Neural cell (in vitro differentiated cells): ENCODE results near the gene NOLC1. TPM values are rescaled to one million over a fixed set of nuclear protein-coding genes. Genes with fewer than 3 reads are reported as not detected.

Source experiments
- H2AFZ ChIP-seq: fragments of 200-600, 300-800 bp; sonication (generic), shearing (Covaris generic); 2 replicates; pipeline ENCODE4 v1.6.0; 2014; ENCODE audit warnings: low read depth, mild to moderate bottlenecking, antibody characterized with exemption, low read length, moderate library complexity
- H3F3A ChIP-seq: fragments of 200-600 bp; shearing (Covaris generic); 2 replicates; pipeline ENCODE4 v1.6.1; 2016; ENCODE audit warnings: mild to moderate bottlenecking, moderate library complexity, mixed read lengths, antibody characterized with exemption, low read length; ENCODE audit not compliant: insufficient read depth, poor library complexity, severe bottlenecking
- H3K27ac ChIP-seq: fragments of 200-600, 300-800 bp; sonication (generic), shearing (Covaris generic); 2 replicates; pipeline ENCODE4 v1.5.1; 2014; ENCODE audit warnings: mild to moderate bottlenecking, low read length, moderate library complexity
- H3K27me3 ChIP-seq: fragments of 300-800, 200-600 bp; sonication (generic), shearing (Covaris generic); 2 replicates; pipeline ENCODE4 v1.6.0; 2014; ENCODE audit warnings: mild to moderate bottlenecking, low read depth, low read length, moderate library complexity; ENCODE audit not compliant: insufficient read depth
- H3K36me3 ChIP-seq: fragments of 300-800, 200-600 bp; sonication (generic), shearing (Covaris generic); 2 replicates; pipeline ENCODE4 v1.5.1; 2014; ENCODE audit warnings: mild to moderate bottlenecking, antibody characterized with exemption, low read length, moderate library complexity; ENCODE audit not compliant: insufficient read depth
- H3K4me2 ChIP-seq: fragments of 300-800, 200-600 bp; sonication (generic), shearing (Covaris generic); 2 replicates; pipeline ENCODE4 v1.6.0; 2014; ENCODE audit warnings: mild to moderate bottlenecking, low read length
- H3K4me3 ChIP-seq: fragments of 300-800, 200-600 bp; sonication (generic), shearing (Covaris generic); 2 replicates; pipeline ENCODE4 v1.5.1; 2014; ENCODE audit warnings: mild to moderate bottlenecking, low read length, moderate library complexity
- H3K79me2 ChIP-seq: fragments of 200-600 bp; shearing (Covaris generic); replicated peaks from 2 replicates; pipeline ENCODE4 v1.6.0; 2014; ENCODE audit warnings: mild to moderate bottlenecking, low read length, moderate library complexity; ENCODE audit not compliant: insufficient read depth
- H3K9ac ChIP-seq: fragments of 300-800, 200-600 bp; sonication (generic), shearing (Covaris generic); 2 replicates; pipeline ENCODE4 v1.6.1; 2016; ENCODE audit warnings: mild to moderate bottlenecking, low read length, mixed read lengths
- H3K9me2 ChIP-seq: fragments of 200-600 bp; shearing (Covaris generic); 2 replicates; pipeline ENCODE4 v1.6.1; 2016; ENCODE audit warnings: mild to moderate bottlenecking, low read length, mixed read lengths; ENCODE audit not compliant: insufficient read depth
- H3K9me3 ChIP-seq: fragments of 200-600, 300-800 bp; sonication (generic), shearing (Covaris generic); 2 replicates; pipeline ENCODE4 v1.6.1; 2016; ENCODE audit warnings: mild to moderate bottlenecking, mixed run types, low read length, moderate library complexity, mixed read lengths
- H4K20me1 ChIP-seq: fragments of 200-600 bp; shearing (Covaris generic); 2 replicates; pipeline ENCODE4 v1.6.1; 2016; ENCODE audit warnings: mild to moderate bottlenecking, mixed run types; ENCODE audit not compliant: insufficient read depth
- CTCF ChIP-seq: fragments of 450-650 bp; IDR thresholded peaks from 2 replicates; pipeline ENCODE4 v1.5.1; 2014; ENCODE audit warnings: antibody characterized with exemption, mild to moderate bottlenecking, moderate library complexity; ENCODE audit not compliant: poor library complexity, severe bottlenecking
- EP300 ChIP-seq: fragments of 450-650 bp; conservative IDR thresholded peaks from 2 replicates; pipeline ENCODE4 v1.6.1; 2014; ENCODE audit warnings: antibody characterized with exemption, mild to moderate bottlenecking, moderate library complexity; ENCODE audit not compliant: poor library complexity, severe bottlenecking
- EZH2 ChIP-seq: fragments of 200-600, 300-800 bp; shearing (Covaris generic), sonication (generic); IDR thresholded peaks from 2 replicates; pipeline ENCODE4 v1.6.1; 2014; ENCODE audit warnings: antibody characterized with exemption, low read length, borderline replicate concordance, mild to moderate bottlenecking; ENCODE audit not compliant: insufficient read depth, poor library complexity, severe bottlenecking
- MXI1 ChIP-seq: fragments of 450-650 bp; conservative IDR thresholded peaks from 2 replicates; pipeline ENCODE4 v1.6.1; 2014; ENCODE audit warnings: antibody characterized with exemption, mild to moderate bottlenecking; ENCODE audit not compliant: poor library complexity, severe bottlenecking
- POLR2AphosphoS5 ChIP-seq: IDR thresholded peaks from 2 replicates; pipeline ENCODE4 v1.6.1; 2012
- RAD21 ChIP-seq: fragments of 450-650 bp; conservative IDR thresholded peaks from 2 replicates; pipeline ENCODE4 v1.6.1; 2014; ENCODE audit warnings: antibody characterized with exemption, mild to moderate bottlenecking, moderate library complexity
- REST ChIP-seq: IDR thresholded peaks from 2 replicates; pipeline ENCODE4 v1.6.1; 2012; ENCODE audit warnings: borderline replicate concordance
- SMC3 ChIP-seq: fragments of 450-650 bp; conservative IDR thresholded peaks from 2 replicates; pipeline ENCODE4 v1.6.1; 2014; ENCODE audit warnings: antibody characterized with exemption, mild to moderate bottlenecking, moderate library complexity; ENCODE audit not compliant: poor library complexity
- TAF1 ChIP-seq: IDR thresholded peaks from 2 replicates; pipeline ENCODE4 v1.6.1; 2012; ENCODE audit warnings: low read depth
- polyA plus RNA-seq: library from polyadenylated mRNA; depleted of rRNA; stranded (reverse); fragments of >200 nt; gene quantifications from 2 replicates; pipeline ENCODE4 v1.2.3, GENCODE V29; 2014

Gene NOLC1
- polyA plus RNA-seq, 1 donor from 2014 or later: 36.0 TPM

GRCh38 chr10:102135956-102136526, 16.1 kb upstream of the NOLC1 start:
- Histone ChIP-seq H3K9me3 (no peaks in the 10 kb centered on the region), H3K9me2 (no peaks in the 10 kb centered on the region), H3K79me2 (peaks cover 32% of the 10 kb centered on the region), H3K27me3 (no peaks in the 10 kb centered on the region), H4K20me1 (no peaks in the 10 kb centered on the region), H3K27ac (no peak overlapping the region), H3K9ac (no peak overlapping the region), H2AFZ (no peak overlapping the region), H3K4me3 (no peak overlapping the region), H3F3A (no peaks in the 10 kb centered on the region), H3K36me3 (no peaks in the 10 kb centered on the region), H3K4me2 (no peak overlapping the region)
- no peak for TF ChIP-seq MXI1
- no peak for TF ChIP-seq SMC3
- no peak for TF ChIP-seq EP300
- TF ChIP-seq REST: no peak
- TF ChIP-seq POLR2AphosphoS5: no peak
- TF ChIP-seq RAD21: no peak
- no peak for TF ChIP-seq EZH2
- TF ChIP-seq CTCF: no peak
- TF ChIP-seq TAF1: no peak

GRCh38 chr10:102139281-102140110, 12.7 kb upstream of the NOLC1 start:
- Histone ChIP-seq H3F3A (no peaks in the 10 kb centered on the region), H3K9me2 (no peaks in the 10 kb centered on the region), H3K4me3 (no peak overlapping the region), H3K27me3 (no peaks in the 10 kb centered on the region), H3K9ac (no peak overlapping the region), H2AFZ (no peak overlapping the region), H3K27ac (no peak overlapping the region), H3K79me2 (peaks cover 23% of the 10 kb centered on the region), H3K4me2 (no peak overlapping the region), H3K9me3 (no peaks in the 10 kb centered on the region), H4K20me1 (no peaks in the 10 kb centered on the region), H3K36me3 (no peaks in the 10 kb centered on the region)
- TF ChIP-seq EP300: no peak
- no peak for TF ChIP-seq RAD21
- no peak for TF ChIP-seq CTCF
